NCI-H460 (cell line): ENCODE results near the gene PPP1R1B. TPM values are rescaled to one million over a fixed set of nuclear protein-coding genes. Genes with fewer than 3 reads are reported as not detected.

Experiments
- DNase-seq: peaks from one replicate; pipeline ENCODE4 v3.0.0-alpha.2; 2016; ENCODE audit warnings: low read depth; ENCODE audit errors: extremely low read depth
- total RNA-seq: library from RNA; depleted of rRNA; stranded (reverse); fragments of >200 nt; shearing (Covaris generic); gene quantifications from 2 replicates; pipeline ENCODE4 v1.2.3, GENCODE V29; 2014

The PPP1R1B gene
- total RNA-seq, 1 experiment from 2014 or later = 0.05 TPM

GRCh38 chr17:39600288-39600996, 26.3 kb upstream of the PPP1R1B start:
- DNase-seq = no peak

DNA sequence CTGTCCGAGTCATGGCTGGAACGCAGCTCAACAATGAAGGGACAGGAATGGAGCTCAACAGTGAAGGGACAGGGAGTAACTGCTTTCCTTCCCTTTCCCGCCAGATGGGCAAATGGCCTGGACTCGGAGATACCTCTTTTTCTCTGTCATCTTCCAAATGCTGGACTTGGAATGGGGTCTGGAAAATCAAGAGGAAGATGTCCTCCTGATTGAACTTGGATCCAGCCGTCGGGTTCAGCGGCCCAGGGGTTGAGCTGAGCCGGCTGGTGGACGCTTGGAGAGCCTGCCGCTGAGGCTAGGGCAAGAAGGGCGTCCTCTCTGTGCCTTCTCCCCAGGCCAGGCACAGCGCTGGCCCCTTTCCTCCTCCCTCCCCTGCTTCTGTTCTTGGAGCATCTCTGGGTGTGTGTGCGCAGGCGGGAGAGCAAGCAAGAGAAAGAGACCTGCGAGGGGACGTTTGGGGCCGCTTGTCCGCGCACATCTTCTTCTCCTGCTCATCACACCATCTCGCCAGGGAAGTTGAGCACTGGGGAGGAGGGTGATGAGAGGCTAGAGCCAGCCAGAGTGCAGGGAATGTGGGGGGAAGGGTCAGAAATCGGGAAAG, 25.7 kb upstream of the PPP1R1B start:
- no peak for DNase-seq

DNA sequence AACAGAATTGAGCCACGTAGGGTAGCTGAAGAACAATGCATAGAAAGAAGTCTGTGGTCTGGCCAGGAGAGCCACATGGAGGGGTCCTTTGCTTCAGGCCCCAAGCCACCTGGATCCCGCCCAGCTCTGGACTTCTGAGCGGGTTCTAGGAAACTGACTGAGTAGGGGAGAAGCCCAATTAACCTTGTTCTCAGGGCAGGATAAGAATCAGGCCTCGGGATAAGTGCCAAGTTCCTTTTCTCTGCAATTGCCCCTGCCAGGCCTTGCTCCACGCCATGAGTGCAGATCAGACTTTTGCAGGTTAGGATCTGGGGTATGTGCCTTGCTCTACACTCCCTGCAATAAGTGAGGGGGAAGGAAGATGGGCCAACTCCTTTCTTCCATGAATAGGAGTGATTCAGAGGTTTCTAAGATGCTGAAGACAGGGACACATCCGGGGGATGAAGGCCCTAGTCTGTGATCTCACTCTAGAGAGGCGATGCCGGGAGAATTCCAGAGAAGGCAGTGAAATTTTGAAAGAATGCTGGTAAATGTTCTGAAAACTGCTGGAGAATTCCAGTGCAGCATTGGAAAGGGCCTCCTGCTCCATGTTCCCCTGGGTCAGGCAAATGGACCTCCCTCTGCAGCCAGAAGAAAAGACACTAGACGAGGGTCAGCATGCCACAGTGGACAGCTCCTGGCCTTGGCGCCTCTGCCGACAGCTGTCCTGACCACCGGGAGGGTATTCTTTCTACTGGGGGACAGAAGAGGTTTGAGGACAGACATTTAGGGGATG, 24.8 kb upstream of the PPP1R1B start:
- no peak for DNase-seq

DNA sequence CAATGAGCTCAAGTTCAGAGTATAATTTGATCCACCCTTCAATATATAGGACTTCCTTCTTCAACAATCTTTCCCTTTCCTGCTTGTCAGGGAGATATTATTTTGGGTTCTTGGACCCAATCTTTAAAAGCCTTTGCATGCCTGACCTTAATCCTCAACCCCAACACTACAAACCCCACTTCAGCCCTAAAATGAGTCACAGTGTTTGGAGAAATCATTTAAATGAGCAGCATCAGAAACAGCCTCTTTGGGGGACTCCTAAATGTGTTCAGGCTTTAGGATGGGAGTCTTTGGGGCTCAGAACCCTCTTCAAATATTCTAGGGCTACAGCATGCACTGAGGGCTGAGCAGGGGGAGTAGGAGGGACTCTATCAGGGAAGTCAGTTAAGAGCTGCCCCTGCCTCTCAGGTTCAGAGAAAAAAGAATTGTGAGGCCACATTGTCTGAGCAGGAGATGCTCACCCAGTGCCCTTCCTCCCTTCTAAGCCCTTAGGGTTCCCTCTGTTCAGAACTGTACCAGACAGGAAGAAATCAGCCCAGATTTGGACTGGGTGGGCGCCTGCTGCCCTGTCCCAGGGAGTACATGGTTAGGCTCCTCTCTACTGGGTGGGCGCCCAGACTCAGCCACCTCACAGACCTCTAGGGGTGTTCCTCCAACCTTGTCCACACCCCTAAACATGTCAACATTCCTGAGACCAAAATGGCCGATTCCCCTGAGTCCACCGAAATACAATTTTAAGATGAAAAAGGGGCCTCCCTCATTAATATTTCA, 24.0 kb upstream of the PPP1R1B start:
- no peak for DNase-seq

DNA sequence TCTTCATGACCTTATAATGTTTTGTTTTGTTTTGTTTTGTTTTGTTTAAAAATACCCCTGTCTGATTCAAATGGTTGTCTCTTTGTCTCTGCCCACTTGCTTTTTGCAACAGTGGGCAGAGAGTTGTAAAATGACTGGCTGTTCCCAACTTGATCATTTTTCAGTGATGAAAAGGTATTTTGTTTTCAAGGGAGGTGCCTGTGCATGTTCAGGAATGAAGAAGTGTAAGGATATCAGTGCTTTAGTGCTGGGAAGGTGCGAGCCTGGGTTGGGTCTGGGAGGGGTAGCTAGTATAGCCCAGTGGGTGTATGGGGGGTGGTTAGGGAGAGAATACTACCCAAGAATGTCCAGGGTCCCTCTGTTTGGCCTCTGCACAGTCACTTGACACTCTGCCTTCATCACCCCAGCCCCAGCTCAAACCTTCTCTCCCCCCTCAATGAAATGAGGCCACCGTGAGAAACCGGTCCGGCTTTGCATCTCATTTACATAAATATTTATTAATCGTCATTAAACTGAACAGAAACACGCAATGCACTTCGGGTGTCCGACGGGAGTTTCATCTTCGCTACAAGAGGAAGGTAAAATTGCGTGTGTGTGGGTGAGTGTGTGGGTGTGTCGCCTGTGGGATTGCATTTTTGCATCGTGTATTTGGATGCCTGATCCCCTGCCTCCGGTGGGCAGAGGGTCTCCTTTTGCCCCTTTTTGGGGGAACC, 23.3 kb upstream of the PPP1R1B start:
- no peak for DNase-seq

DNA sequence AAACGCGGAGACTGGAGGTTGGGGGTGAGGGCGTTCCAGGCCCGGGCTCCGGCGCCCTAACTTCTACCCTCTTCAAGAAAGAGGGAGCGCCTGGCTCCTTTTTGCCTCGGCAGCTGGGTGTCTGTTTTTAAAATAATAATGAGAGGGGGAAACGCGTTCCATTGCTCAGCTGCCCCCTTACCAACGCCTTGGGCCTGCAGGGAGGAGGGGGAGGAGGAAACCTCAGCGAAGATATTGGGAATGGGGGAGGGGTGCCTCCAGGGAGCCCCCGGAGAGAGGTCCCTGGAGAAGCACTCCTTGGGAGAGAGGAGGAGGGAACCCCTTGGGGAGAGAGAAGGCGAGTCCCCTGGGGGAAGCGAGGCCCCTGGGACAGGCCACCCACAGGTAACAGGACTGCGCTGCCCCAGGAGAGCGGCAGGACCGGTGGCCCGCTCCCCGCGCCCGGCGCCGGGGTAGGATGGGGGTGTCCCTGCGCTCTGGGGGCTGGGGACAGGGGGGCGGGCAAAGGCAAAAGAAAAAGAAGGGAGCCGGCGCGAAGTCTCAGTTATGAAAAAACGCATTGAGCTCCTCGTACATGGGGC, 21.8 kb upstream of the PPP1R1B start:
- DNase-seq = no peak

- DNase-seq = no peak
Measured at GRCh38 chr17:39605492-39606433, 21.0 kb upstream of the PPP1R1B start.

GRCh38 chr17:39606434-39607056, 20.2 kb upstream of the PPP1R1B start:
- DNase-seq = no peak

GRCh38 chr17:39607057-39607850, 19.5 kb upstream of the PPP1R1B start:
- no peak for DNase-seq

DNA sequence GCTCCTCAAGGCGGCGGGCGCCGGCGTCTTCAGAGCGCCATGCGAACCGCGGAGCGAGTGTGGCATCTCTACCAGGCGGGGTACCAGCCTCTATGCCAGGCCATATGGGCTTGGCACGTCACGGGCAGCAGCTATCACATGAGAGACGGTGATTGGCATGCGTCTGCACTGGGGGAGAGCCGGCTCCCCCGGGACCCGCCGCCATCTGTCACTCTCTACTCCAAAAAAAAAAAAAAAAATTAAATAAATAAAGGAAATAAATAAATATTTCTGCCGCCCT, 19.0 kb upstream of the PPP1R1B start, which contains the start of gene NEUROD2:
Gene NEUROD2 (minus strand): TSS at position 70 of the 280 bp plus-strand sequence. CDS start 1,321 bp downstream, outside the sequence.
- DNase-seq = no peak

- DNase-seq = no peak
Measured at GRCh38 chr17:39608142-39608981, 18.4 kb upstream of the PPP1R1B start.

DNA sequence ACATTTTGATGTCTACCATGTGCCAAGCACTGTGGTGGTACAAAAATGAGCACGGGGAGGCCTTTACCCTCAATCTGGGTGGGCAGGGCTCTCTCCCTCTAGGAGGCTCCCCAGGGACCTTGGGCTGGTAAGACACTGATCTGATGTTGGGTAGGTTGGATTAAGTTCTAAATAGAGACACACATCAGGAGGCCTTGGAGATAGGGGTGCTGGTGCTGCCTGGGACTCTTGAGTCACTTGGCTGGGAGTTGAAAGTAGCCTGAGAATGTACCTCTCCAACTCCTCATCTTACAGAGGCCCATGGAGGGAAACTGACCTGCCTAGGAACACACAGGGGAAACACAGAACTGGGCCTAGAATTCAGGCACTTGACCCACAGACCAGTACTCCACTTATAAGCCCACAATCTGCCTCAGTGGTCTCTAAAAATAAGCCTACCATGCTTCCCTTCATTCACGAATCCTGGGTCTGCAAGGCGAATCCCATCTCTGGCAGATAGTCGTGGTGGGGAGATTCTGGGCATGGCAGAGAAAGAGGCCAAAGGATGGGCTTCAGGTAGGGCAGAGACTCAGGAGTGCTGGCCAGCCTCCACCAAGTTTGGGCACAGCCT, 17.2 kb upstream of the PPP1R1B start:
- DNase-seq = no peak

- no peak for DNase-seq
Measured at GRCh38 chr17:39611401-39612112, 15.2 kb upstream of the PPP1R1B start.

GRCh38 chr17:39612291-39612894, 14.4 kb upstream of the PPP1R1B start:
- no peak for DNase-seq

GRCh38 chr17:39612935-39613464, 13.8 kb upstream of the PPP1R1B start:
- no peak for DNase-seq
